ENCODE results near the gene RPL31. TPM values are rescaled to one million over a fixed set of nuclear protein-coding genes. Genes with fewer than 3 reads are reported as not detected.

RPL31 gene
- total and polyA plus RNA-seq, 2 donors from 2014 or later, result 1,182 to 2,844 TPM

- TF ChIP-seq CTCF (IDR thresholded peaks at IDR 0.05; ENCODE audit: borderline replicate concordance, extremely low read depth, insufficient read depth), result no peak
- H3K9ac ChIP-seq (ENCODE audit: low read length in 3 of 3), result no peak overlapping the region
- H3K4me1 ChIP-seq (ENCODE audit: control insufficient read depth in 2 of 3, insufficient read depth in 2 of 3, low read depth in 1 of 3, low read length in 3 of 3), result no peaks in the 10 kb centered on the region
- DNase-seq, result no peak
- H3K27ac ChIP-seq (ENCODE audit: low read depth in 2 of 2, low read length in 2 of 2), result no peak overlapping the region
- intact Hi-C loops (cut with DNase I), result no loop called here
- no peak overlapping the region for H3K4me3 ChIP-seq (ENCODE audit: low read length in 3 of 3)
- no peak for FAIRE-seq
- no peaks in the 10 kb centered on the region for H3K27me3 ChIP-seq (ENCODE audit: control insufficient read depth, insufficient read depth, low read length)
- H3K36me3 ChIP-seq (ENCODE audit: control insufficient read depth in 2 of 3, insufficient read depth in 3 of 3, low read length in 3 of 3), result peaks cover 4 to 17% (median 16%) of the 10 kb centered on the region in 3 donors
- H3K9me3 ChIP-seq (ENCODE audit: control insufficient read depth in 2 of 3, insufficient read depth in 1 of 3, low read length in 3 of 3), result no peaks in the 10 kb centered on the region
Measured at GRCh38 chr2:100972452-100972851, 29.6 kb upstream of the RPL31 start.

GRCh38 chr2:100974712-100975520 lies 27.2 kb upstream of the RPL31 start:
- Histone ChIP-seq H3K27ac (ENCODE audit: low read depth in 2 of 2, low read length in 2 of 2) (no peak overlapping the region), H3K27me3 (ENCODE audit: control insufficient read depth, insufficient read depth, low read length) (no peaks in the 10 kb centered on the region), H3K36me3 (ENCODE audit: control insufficient read depth in 2 of 3, insufficient read depth in 3 of 3, low read length in 3 of 3) (peaks cover 0 to 11% (median 11%) of the 10 kb centered on the region in 3 donors), H3K4me3 (ENCODE audit: low read length in 3 of 3) (no peak overlapping the region), H3K4me1 (ENCODE audit: control insufficient read depth in 2 of 3, insufficient read depth in 2 of 3, low read depth in 1 of 3, low read length in 3 of 3) (no peaks in the 10 kb centered on the region), H3K9ac (ENCODE audit: low read length in 3 of 3) (no peak overlapping the region), H3K9me3 (ENCODE audit: control insufficient read depth in 2 of 3, insufficient read depth in 1 of 3, low read length in 3 of 3) (no peaks in the 10 kb centered on the region)
- DNase-seq, result no peak
- intact Hi-C loops (cut with DNase I), result no loop called here
- FAIRE-seq, result no peak
- no peak for TF ChIP-seq CTCF (IDR thresholded peaks at IDR 0.05; ENCODE audit: borderline replicate concordance, extremely low read depth, insufficient read depth)

GRCh38 chr2:100975521-100975785 lies 26.6 kb upstream of the RPL31 start:
- FAIRE-seq (no peak), DNase-seq (no peak)
- H3K4me1 ChIP-seq (ENCODE audit: control insufficient read depth in 2 of 3, insufficient read depth in 2 of 3, low read depth in 1 of 3, low read length in 3 of 3), result no peaks in the 10 kb centered on the region
- intact Hi-C loops (cut with DNase I), result no loop called here
- no peaks in the 10 kb centered on the region for H3K27me3 ChIP-seq (ENCODE audit: control insufficient read depth, insufficient read depth, low read length)
- no peak overlapping the region for H3K9ac ChIP-seq (ENCODE audit: low read length in 3 of 3)
- H3K4me3 ChIP-seq (ENCODE audit: low read length in 3 of 3), result no peak overlapping the region
- TF ChIP-seq CTCF (IDR thresholded peaks at IDR 0.05; ENCODE audit: borderline replicate concordance, extremely low read depth, insufficient read depth), result no peak
- H3K36me3 ChIP-seq (ENCODE audit: control insufficient read depth in 2 of 3, insufficient read depth in 3 of 3, low read length in 3 of 3), result peaks cover 0 to 11% (median 9%) of the 10 kb centered on the region in 3 donors
- no peaks in the 10 kb centered on the region for H3K9me3 ChIP-seq (ENCODE audit: control insufficient read depth in 2 of 3, insufficient read depth in 1 of 3, low read length in 3 of 3)
- no peak overlapping the region for H3K27ac ChIP-seq (ENCODE audit: low read depth in 2 of 2, low read length in 2 of 2)

DNA sequence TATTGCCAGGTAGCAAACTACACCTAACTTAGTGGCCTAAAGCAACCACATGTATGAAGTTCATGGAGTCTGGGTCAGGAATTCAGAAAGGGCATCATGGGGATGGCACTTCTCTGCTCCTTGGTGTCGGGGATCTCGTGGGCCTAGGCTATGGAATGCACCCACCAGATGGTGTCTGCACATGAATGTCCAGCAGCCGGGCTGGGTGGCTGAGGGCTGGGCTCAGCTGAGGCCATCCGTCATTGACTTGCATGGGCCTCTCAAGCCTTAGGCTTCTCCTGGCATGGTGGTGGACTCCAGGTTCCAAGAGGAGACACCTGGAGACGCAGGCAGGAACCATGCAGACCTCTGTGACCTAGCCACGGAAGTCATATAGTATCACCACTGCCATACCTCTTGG lies 26.0 kb upstream of the RPL31 start:
- no peak overlapping the region for H3K4me3 ChIP-seq (ENCODE audit: low read length in 3 of 3)
- no peak overlapping the region for H3K27ac ChIP-seq (ENCODE audit: low read depth in 2 of 2, low read length in 2 of 2)
- intact Hi-C loops (cut with DNase I), result no loop called here
- no peaks in the 10 kb centered on the region for H3K4me1 ChIP-seq (ENCODE audit: control insufficient read depth in 2 of 3, insufficient read depth in 2 of 3, low read depth in 1 of 3, low read length in 3 of 3)
- H3K27me3 ChIP-seq (ENCODE audit: control insufficient read depth, insufficient read depth, low read length), result no peaks in the 10 kb centered on the region
- no peak overlapping the region for H3K9ac ChIP-seq (ENCODE audit: low read length in 3 of 3)
- TF ChIP-seq CTCF (IDR thresholded peaks at IDR 0.05; ENCODE audit: borderline replicate concordance, extremely low read depth, insufficient read depth), result no peak
- DNase-seq (no peak), FAIRE-seq (no peak)
- H3K9me3 ChIP-seq (ENCODE audit: control insufficient read depth in 2 of 3, insufficient read depth in 1 of 3, low read length in 3 of 3), result no peaks in the 10 kb centered on the region
- H3K36me3 ChIP-seq (ENCODE audit: control insufficient read depth in 2 of 3, insufficient read depth in 3 of 3, low read length in 3 of 3), result peaks cover 0 to 11% (median 9%) of the 10 kb centered on the region in 3 donors

All from kidney (tissue), 14 donors.